CD8-positive, alpha-beta memory T cell (primary cell): ENCODE data around the gene TFR2. TPM values are rescaled to one million over a fixed set of nuclear protein-coding genes. Genes with fewer than 3 reads are reported as not detected.

Source experiments
- CTCF ChIA-PET: fragments of 350-600 bp; sonication (Branson Sonifier 250); formaldehyde crosslinking; loops from one replicate; lab custom pipeline; 2021; ENCODE audit warnings: antibody characterized with exemption; lab: Charles Lee
- POLR2A ChIA-PET: fragments of 350-600 bp; sonication (Branson Sonifier 250); formaldehyde crosslinking; loops from one replicate; lab custom pipeline; 2021; ENCODE audit warnings: antibody characterized with exemption; lab: Charles Lee
- DNase-seq, 5 donors: peaks; one replicate each; pipeline versions ENCODE4 v3.0.0 to v3.0.0-alpha.2; 2020 to 2022; ENCODE audit warnings: mixed read lengths in 1 of 5
- H3K27ac ChIP-seq: one replicate; pipeline ENCODE4 v1.7.0; 2013; ENCODE audit warnings: low read depth, mild to moderate bottlenecking, low read length, moderate library complexity
- H3K27me3 ChIP-seq: 2 replicates; pipeline ENCODE4 v1.7.0; 2013; ENCODE audit warnings: low read length, mild to moderate bottlenecking; ENCODE audit not compliant: insufficient read depth, poor library complexity, severe bottlenecking
- H3K36me3 ChIP-seq: 2 replicates; pipeline ENCODE4 v1.7.0; 2013; ENCODE audit warnings: mild to moderate bottlenecking, low read length, moderate library complexity; ENCODE audit not compliant: insufficient read depth
- H3K4me1 ChIP-seq: 2 replicates; pipeline ENCODE4 v1.7.0; 2013; ENCODE audit warnings: mild to moderate bottlenecking, low read length, moderate library complexity; ENCODE audit not compliant: insufficient read depth
- H3K4me3 ChIP-seq: 2 replicates; pipeline ENCODE4 v1.7.0; 2013; ENCODE audit warnings: mild to moderate bottlenecking, low read length
- H3K9me3 ChIP-seq: 2 replicates; pipeline ENCODE4 v1.7.0; 2013; ENCODE audit warnings: mild to moderate bottlenecking, low read length
- H3K27ac Mint-ChIP-seq, 8 donors: one replicate each; pipeline ENCODE4 v1.8.0; 2020 to 2021; ENCODE audit warnings: mixed read lengths in 8 of 8, mild to moderate bottlenecking in 6 of 8, inconsistent platforms in 3 of 8, moderate library complexity in 3 of 8
- H3K27me3 Mint-ChIP-seq, 2 donors: one replicate each; pipeline ENCODE4 v1.8.0; 2020 to 2021; ENCODE audit warnings: mixed read lengths in 2 of 2, mild to moderate bottlenecking in 1 of 2, moderate library complexity in 1 of 2
- H3K36me3 Mint-ChIP-seq, 3 donors: one replicate each; pipeline ENCODE4 v1.8.0; 2020 to 2021; ENCODE audit warnings: mixed read lengths in 3 of 3, inconsistent platforms in 1 of 3, mild to moderate bottlenecking in 1 of 3
- H3K4me1 Mint-ChIP-seq, 3 donors: one replicate each; pipeline ENCODE4 v1.8.0; 2020 to 2021; ENCODE audit warnings: mixed read lengths in 3 of 3, inconsistent platforms in 1 of 3, mild to moderate bottlenecking in 1 of 3
- H3K4me3 Mint-ChIP-seq, 7 donors: one replicate each; pipeline ENCODE4 v1.8.0; 2020 to 2021; ENCODE audit warnings: mixed read lengths in 7 of 7, mild to moderate bottlenecking in 6 of 7, moderate library complexity in 4 of 7, inconsistent platforms in 2 of 7
- H3K9me3 Mint-ChIP-seq, 5 donors: one replicate each; pipeline ENCODE4 v1.8.0; 2020 to 2022; ENCODE audit warnings: mixed read lengths in 5 of 5, mild to moderate bottlenecking in 3 of 5, moderate library complexity in 2 of 5, inconsistent platforms in 1 of 5
- polyA plus RNA-seq: library from polyadenylated mRNA; unstranded; fragments of 300-500 nt; fragmentation: Illumina TruSeq; gene quantifications from one replicate; pipeline ENCODE4 v1.2.3, GENCODE V29; 2021
- total RNA-seq, 2 experiments: library from RNA; stranded (reverse); gene quantifications; one replicate each; pipeline ENCODE4 v1.2.3, GENCODE V29; 2021

TFR2 gene
- total and polyA plus RNA-seq, 3 experiments from 2014 or later: 2.7 to 17.7 (median 14.6) TPM

DNA sequence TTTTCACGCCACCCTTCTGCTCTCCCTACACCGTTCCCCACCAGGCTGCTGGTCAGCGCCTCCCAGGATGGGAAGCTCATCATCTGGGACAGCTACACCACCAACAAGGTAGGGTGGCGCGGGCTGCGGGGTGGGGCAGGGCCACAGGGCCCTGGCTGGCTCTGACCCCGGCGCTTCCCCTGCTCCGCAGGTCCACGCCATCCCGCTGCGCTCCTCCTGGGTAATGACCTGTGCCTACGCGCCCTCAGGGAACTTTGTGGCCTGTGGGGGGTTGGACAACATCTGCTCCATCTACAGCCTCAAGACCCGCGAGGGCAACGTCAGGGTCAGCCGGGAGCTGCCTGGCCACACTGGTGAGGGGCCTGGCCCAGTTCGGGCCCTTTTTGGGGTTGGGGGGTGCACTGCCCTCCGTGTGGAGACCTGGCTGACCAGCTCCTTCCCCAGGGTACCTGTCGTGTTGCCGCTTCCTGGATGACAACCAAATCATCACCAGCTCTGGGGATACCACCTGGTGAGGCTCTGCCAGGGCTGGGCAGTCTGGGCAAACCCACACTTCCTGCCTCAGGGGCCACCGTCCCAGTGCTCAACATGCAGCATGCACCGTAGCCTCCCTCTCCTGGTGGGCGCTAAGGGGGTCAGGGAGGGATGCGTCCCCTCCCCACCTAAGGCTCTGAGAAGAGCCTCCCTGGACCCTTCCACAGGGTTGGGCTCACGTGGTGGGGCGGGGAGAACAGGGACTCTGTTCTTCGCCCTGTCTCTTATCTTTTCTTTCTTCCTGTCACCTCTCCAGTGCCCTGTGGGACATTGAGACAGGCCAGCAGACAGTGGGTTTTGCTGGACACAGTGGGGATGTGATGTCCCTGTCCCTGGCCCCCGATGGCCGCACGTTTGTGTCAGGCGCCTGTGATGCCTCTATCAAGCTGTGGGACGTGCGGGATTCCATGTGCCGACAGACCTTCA lies 36.2 kb upstream of the TFR2 start:
- Mint-ChIP-seq H3K4me1 (peaks cover 28 to 51% (median 33%) of the 10 kb centered on the region in 3 donors), H3K27ac (peak overlapping the region; percentile 63 to 99 (median 88)), H3K36me3 (peaks cover 0 to 62% (median 0%) of the 10 kb centered on the region in 3 donors), H3K27me3 (peaks cover 0 to 6% of the 10 kb centered on the region in 2 donors), H3K9me3 (peaks cover 0 to 1% (median 0%) of the 10 kb centered on the region in 5 donors), H3K4me3 (peak overlapping the region; percentile 28 to 84 (median 67))
- no peak overlapping the region for H3K4me3 ChIP-seq
- ChIA-PET POLR2A (interaction anchor here (0.5 to 3.3 kb wide), 6 partner anchors 15 to 103 kb away, joined by 3 to 14 read pairs (median 4); partner anchors contain the start of genes FBXO24, LRCH4, MOSPD3 and PCOLCE), CTCF (interaction anchor here (0.8 to 8.8 kb wide), 4 partner anchors 15 to 174 kb away, joined by 3 to 91 read pairs (median 10); partner anchors contain the start of genes GIGYF1, POP7 and SLC12A9)
- H3K27me3 ChIP-seq: no peaks in the 10 kb centered on the region
- H3K4me1 ChIP-seq: peaks cover 31% of the 10 kb centered on the region
- peaks cover 28% of the 10 kb centered on the region for H3K36me3 ChIP-seq
- H3K27ac ChIP-seq: no peak overlapping the region
- H3K9me3 ChIP-seq: no peaks in the 10 kb centered on the region
- DNase-seq: no peak

DNA sequence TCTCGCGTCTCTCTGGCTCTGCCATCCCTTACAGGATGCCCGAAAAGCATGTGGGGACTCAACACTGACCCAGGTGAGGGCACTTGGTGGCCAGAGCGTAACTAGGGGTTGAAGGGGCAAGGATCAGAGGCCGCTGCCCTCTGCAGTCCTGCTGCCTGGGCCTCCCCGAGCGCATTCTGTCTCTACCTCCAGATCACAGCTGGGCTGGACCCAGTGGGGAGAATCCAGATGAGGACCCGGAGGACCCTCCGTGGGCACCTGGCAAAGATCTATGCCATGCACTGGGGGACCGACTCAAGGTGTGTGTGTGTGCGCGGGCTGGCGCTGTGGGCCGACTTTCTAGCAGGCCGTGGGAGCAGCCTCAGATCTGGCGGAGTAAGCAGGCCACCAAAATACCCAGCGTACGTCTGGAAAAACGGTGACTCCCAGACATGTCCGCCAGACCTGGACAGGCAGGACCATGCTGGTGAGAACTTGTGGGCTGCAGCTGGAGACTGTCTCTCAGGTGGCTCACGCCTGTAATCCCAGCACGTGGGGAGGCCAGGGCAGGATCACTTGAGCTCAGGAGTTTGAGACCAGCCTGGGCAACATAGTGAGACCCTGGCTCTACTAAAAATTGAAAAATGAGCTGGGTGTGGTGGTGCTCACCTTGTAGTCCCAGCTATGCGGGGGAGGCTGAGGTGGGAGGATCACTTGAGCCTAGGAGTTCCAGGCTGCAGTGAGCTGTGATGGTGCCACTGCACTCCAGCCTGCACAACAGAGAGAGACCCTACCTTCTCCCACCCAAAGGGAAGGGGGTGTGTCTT lies 35.4 kb upstream of the TFR2 start:
- Mint-ChIP-seq H3K4me1 (peaks cover 27 to 50% (median 33%) of the 10 kb centered on the region in 3 donors), H3K27ac (peak overlapping the region; percentile 86 to 99 (median 92)), H3K4me3 (peak overlapping the region; percentile 76 to 98 (median 93)), H3K9me3 (peaks cover 0 to 1% (median 0%) of the 10 kb centered on the region in 5 donors), H3K27me3 (peaks cover 0 to 6% of the 10 kb centered on the region in 2 donors), H3K36me3 (peaks cover 0 to 54% (median 0%) of the 10 kb centered on the region in 3 donors)
- Histone ChIP-seq H3K36me3 (peaks cover 28% of the 10 kb centered on the region), H3K4me1 (peaks cover 29% of the 10 kb centered on the region), H3K27ac (peak overlapping the region; percentile 89), H3K27me3 (no peaks in the 10 kb centered on the region), H3K9me3 (no peaks in the 10 kb centered on the region), H3K4me3 (no peak overlapping the region)
- ChIA-PET CTCF (interaction anchor here (0.8 to 8.8 kb wide), 4 partner anchors 16 to 175 kb away, joined by 3 to 91 read pairs (median 10); partner anchors contain the start of genes GIGYF1, POP7 and SLC12A9), POLR2A (interaction anchor here (0.5 to 3.3 kb wide), 8 partner anchors 13 to 248 kb away, joined by 3 to 14 read pairs (median 4); partner anchors contain the start of genes FBXO24, LRCH4, MOSPD3 and ZCWPW1)
- peak in 1 of 5 donors; percentile 58 for DNase-seq

DNA sequence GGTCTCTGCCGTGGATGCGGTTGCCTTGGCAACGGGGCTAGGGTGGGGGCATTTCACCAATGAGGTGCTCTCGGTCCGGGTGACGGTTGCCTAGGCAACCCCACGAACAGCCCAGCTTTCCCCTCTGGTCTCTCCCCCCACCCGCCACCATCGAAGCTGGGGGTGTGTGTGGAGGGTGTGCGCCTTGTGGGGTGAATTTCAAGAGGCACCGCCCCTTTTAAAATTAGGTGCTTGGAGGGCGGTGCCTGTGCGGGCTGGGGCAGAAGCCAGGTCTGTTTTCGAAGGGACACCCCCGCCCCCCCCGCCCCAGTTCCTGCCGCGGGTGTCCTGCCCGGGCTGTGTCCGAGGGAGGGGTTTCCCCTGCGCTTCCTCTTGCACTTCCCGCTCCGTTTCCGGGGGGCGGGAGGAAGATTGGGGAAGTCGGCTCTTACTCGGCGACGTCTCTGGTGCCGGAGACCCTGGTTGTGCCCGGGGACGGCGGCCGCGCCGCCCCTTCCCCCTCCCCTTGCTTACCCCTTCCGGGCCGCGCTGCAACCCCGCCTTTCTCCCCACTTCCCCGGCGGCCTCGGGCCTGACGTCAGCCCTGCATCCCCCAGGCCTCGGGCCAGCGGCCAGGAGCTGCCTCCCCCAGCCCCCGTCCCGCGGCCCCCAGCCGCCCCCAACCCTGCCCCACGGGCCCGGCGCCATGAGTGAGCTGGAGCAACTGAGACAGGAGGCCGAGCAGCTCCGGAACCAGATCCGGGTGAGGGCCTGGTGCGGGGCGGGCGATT lies 34.4 kb upstream of the TFR2 start:
- H3K4me1 ChIP-seq: peaks cover 23% of the 10 kb centered on the region
- H3K4me3 ChIP-seq: peak overlapping the region; percentile 56
- DNase-seq: peak; percentile 89 to 98 (median 93)
- Mint-ChIP-seq H3K4me1 (peaks cover 20 to 41% (median 28%) of the 10 kb centered on the region in 3 donors), H3K9me3 (peaks cover 0 to 1% (median 0%) of the 10 kb centered on the region in 5 donors), H3K27ac (peak overlapping the region; percentile 92 to 99 (median 94)), H3K27me3 (peaks cover 0 to 6% of the 10 kb centered on the region in 2 donors), H3K4me3 (peak overlapping the region; percentile 88 to 98 (median 93)), H3K36me3 (peaks cover 0 to 49% (median 0%) of the 10 kb centered on the region in 3 donors)
- H3K27ac ChIP-seq: peak overlapping the region; percentile 89
- H3K27me3 ChIP-seq: no peaks in the 10 kb centered on the region
- H3K9me3 ChIP-seq: no peaks in the 10 kb centered on the region
- CTCF ChIA-PET: interaction anchor here (1.4 to 8.8 kb wide), 4 partner anchors 17 to 176 kb away, joined by 3 to 91 read pairs (median 13); partner anchors contain the start of genes GIGYF1, POP7 and SLC12A9
- POLR2A ChIA-PET: interaction anchor here (0.6 to 3.3 kb wide), 8 partner anchors 14 to 247 kb away, joined by 3 to 14 read pairs (median 4); partner anchors contain the start of genes FBXO24, LRCH4, MOSPD3 and POP7
- H3K36me3 ChIP-seq: peaks cover 28% of the 10 kb centered on the region

DNA sequence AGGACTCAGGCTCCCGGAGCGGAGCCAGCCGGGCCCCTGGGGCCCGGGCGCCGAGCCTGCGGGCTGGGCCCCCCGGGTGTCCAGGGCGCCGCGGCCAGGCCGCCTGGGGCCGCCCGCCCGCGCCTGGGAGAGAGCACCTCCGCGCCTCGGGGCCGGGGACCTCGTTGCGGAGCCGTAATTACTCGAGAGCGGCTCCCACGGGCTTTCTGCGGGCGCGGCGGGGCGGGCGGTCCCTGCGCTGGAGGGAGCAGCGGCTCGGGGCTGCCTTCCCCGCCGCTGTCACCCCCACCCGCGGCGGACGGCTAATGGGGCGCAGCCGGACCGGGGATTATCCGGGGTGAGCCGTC lies 33.7 kb upstream of the TFR2 start:
- Mint-ChIP-seq H3K27ac (peak overlapping the region in 3 of 8 donors; percentile 96 to 99 (median 97)), H3K9me3 (peaks cover 0 to 1% (median 0%) of the 10 kb centered on the region in 5 donors), H3K4me1 (peaks cover 18 to 35% (median 21%) of the 10 kb centered on the region in 3 donors), H3K4me3 (peak overlapping the region; percentile 93 to 98 (median 95)), H3K27me3 (peaks cover 0 to 6% of the 10 kb centered on the region in 2 donors), H3K36me3 (peaks cover 0 to 42% (median 0%) of the 10 kb centered on the region in 3 donors)
- no peaks in the 10 kb centered on the region for H3K9me3 ChIP-seq
- no peaks in the 10 kb centered on the region for H3K27me3 ChIP-seq
- peaks cover 16% of the 10 kb centered on the region for H3K4me1 ChIP-seq
- ChIA-PET CTCF (interaction anchor here (0.8 to 1.9 kb wide), 5 partner anchors 17 to 103 kb away, joined by 3 to 8 read pairs (median 3); partner anchors contain the start of gene POP7), POLR2A (interaction anchor here (1.1 to 3.3 kb wide), 8 partner anchors 15 to 246 kb away, joined by 3 to 14 read pairs (median 8); partner anchors contain the start of genes AGFG2, FBXO24, LRCH4 and MEPCE)
- H3K27ac ChIP-seq: peak overlapping the region; percentile 89
- DNase-seq: peak in 1 of 5 donors; percentile 48
- H3K36me3 ChIP-seq: peaks cover 28% of the 10 kb centered on the region
- peak overlapping the region; percentile 84 for H3K4me3 ChIP-seq

DNA sequence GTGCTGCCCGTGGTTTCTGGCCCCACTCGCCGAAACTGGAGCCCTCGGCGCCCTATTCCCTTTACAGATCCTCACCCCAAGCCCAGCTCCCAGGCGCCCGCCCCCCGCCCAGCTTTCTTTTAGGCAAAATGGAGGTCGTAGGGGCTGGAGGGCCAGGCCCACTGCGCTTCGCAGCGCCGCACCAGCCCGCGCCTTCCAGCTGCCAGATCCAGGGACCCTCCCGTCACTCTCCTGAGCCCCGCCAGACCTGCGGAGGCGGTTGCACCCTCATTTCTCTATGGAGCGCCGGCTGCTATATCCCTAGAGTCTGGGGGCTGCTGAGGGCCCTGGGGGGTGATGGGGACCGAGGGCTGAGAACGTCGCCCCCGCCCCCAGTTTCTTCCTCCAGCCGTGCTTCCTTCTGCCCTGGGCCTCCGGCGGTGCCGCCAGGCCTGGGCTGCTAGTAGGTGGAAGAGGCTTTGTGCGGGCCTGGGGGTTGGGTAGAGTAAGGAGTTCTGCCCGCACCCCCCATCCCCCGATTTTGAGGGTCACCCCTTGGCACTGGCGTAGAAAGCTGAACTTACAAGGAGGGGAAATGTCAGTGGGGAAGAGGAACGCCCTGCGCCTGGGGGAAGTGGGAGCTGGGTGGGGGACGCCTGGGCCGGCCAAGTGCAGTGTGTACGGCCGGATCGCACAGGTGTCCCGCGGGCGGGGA lies 33.2 kb upstream of the TFR2 start:
- no peaks in the 10 kb centered on the region for H3K27me3 ChIP-seq
- peaks cover 28% of the 10 kb centered on the region for H3K36me3 ChIP-seq
- Mint-ChIP-seq H3K4me1 (peaks cover 16 to 29% (median 18%) of the 10 kb centered on the region in 3 donors), H3K9me3 (peaks cover 0 to 1% (median 0%) of the 10 kb centered on the region in 5 donors), H3K36me3 (peaks cover 0 to 37% (median 0%) of the 10 kb centered on the region in 3 donors), H3K4me3 (peak overlapping the region; percentile 92 to 98 (median 95)), H3K27ac (peak overlapping the region; percentile 95 to 98 (median 96)), H3K27me3 (peaks cover 0 to 6% of the 10 kb centered on the region in 2 donors)
- DNase-seq: peak in 4 of 5 donors; percentile 23 to 59 (median 46)
- peak overlapping the region; percentile 84 for H3K4me3 ChIP-seq
- H3K4me1 ChIP-seq: peaks cover 15% of the 10 kb centered on the region
- H3K27ac ChIP-seq: peak overlapping the region; percentile 89
- ChIA-PET CTCF (interaction anchor here (0.7 to 1.9 kb wide), 6 partner anchors 17 to 103 kb away, joined by 3 to 8 read pairs (median 3); partner anchors contain the start of gene POP7), POLR2A (interaction anchor here (0.6 to 3.3 kb wide), 8 partner anchors 7 to 245 kb away, joined by 3 to 14 read pairs (median 6); partner anchors contain the start of genes AGFG2, FBXO24, LRCH4 and MEPCE)
- H3K9me3 ChIP-seq: no peaks in the 10 kb centered on the region

DNA sequence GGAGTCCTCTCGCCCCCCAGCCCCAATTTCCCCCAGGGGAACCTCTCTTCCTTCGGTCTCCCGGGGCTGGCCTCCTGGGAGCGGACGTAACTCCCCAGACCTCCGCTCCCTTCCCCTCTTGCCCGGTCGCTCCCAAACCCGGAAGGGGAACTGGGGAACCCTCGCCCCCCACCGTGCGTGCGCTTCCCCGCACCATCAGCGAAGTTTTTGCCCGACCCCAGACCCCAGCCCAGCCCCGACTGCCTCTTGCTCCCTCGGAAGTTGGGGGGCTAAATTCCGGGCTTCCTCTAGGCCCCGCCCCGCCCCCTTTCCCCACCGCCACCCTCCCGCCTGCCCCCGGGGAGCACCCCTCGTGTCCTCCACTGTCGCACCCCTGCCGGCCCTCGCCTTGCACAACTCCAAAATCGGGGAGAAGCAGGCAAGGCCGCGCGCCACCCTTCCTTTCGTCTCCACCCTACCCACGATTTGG lies 32.6 kb upstream of the TFR2 start:
- Mint-ChIP-seq H3K36me3 (peaks cover 0 to 31% (median 0%) of the 10 kb centered on the region in 3 donors), H3K4me1 (peaks cover 12 to 24% (median 13%) of the 10 kb centered on the region in 3 donors), H3K4me3 (peak overlapping the region; percentile 92 to 98 (median 95)), H3K27me3 (peaks cover 0 to 6% of the 10 kb centered on the region in 2 donors), H3K27ac (peak overlapping the region; percentile 95 to 98 (median 96)), H3K9me3 (peaks cover 0 to 1% (median 0%) of the 10 kb centered on the region in 5 donors)
- CTCF ChIA-PET: interaction anchor here (0.7 to 1.9 kb wide), 4 partner anchors 31 to 89 kb away, joined by 3 to 8 read pairs (median 4); partner anchors contain the start of gene POP7
- peak in 3 of 5 donors; percentile 34 to 66 (median 39) for DNase-seq
- POLR2A ChIA-PET: interaction anchor here (0.6 to 3.3 kb wide), 8 partner anchors 8 to 245 kb away, joined by 3 to 14 read pairs (median 6); partner anchors contain the start of genes AGFG2, FBXO24, LRCH4 and MEPCE
- Histone ChIP-seq H3K9me3 (no peaks in the 10 kb centered on the region), H3K36me3 (peaks cover 23% of the 10 kb centered on the region), H3K27me3 (no peaks in the 10 kb centered on the region), H3K4me3 (peak overlapping the region; percentile 84), H3K4me1 (peaks cover 15% of the 10 kb centered on the region), H3K27ac (peak overlapping the region; percentile 89)
